ENCODE data around the gene TMPRSS12. TPM values are rescaled to one million over a fixed set of nuclear protein-coding genes. Genes with fewer than 3 reads are reported as not detected.
"Not testable (repeated sequence)": the region's sequence is repeated elsewhere in the genome, so short reads cannot be mapped to it uniquely, and the experiment has no call there.

Gene TMPRSS12
- total RNA-seq, 4 donors from 2014 or later = 1.4 TPM; not detected in 3

DNA sequence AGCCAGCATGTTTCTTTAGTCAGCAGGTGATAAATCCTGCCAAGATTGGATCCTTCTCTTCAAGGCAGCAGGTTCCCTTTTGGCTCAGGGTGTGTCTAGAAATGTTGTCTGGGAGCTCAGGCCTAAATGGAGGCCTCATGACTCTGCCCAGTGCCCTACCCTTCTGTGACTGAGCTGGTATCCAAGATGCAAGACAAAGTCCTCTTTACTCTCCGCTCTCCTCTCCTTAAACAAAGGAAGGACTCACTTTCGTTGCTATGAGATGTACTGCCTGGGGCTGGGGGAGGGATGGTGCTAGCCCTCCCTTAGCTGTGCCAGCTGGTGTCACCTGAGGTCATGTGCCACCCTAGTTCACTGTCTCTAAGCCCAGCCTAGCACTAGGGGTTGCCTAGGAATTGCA is 13.8 kb upstream of the TMPRSS12 start:
- TF ChIP-seq POLR2A (IDR thresholded peaks at IDR 0.05) (no peak), CTCF (IDR thresholded peaks at IDR 0.05) (no peak)
- H3K4me3 ChIP-seq (ENCODE audit: low read depth, poor library complexity, severe bottlenecking) = no peak overlapping the region
- no peak for DNase-seq (ENCODE audit: low spot score in 2 of 2)
- intact Hi-C loops (cut with DNase I; ENCODE audit: low total_unique reads) = loop anchor here (5.0 kb wide), 1 partner anchor 158 kb away; no protein-coding TSS in a partner anchor
- WGBS, 2 donors = 55 to 61% methylated on average over 2 of the region's 2 CpGs

DNA sequence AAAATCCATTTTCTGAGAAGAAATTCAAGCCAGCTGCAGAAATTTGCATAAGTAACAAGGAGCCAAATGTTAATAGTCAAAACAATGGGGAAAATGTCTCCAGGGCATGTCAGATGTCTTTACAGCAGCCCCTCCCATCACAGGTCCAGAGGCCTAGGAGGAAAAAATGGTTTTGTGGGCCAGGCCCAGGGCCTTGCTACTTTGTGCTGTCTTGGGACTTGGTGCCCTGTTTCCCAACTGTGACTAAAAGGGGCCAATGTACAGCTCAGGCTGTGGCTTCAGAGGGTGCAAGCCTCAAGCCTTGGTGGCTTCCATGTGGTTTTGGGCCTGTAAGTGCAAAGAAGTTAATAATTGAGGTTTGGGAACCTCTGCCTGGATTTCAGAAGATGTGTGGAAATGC is 8.9 kb upstream of the TMPRSS12 start:
- intact Hi-C loops (cut with DNase I; ENCODE audit: low total_unique reads); DNase-seq (ENCODE audit: low spot score in 2 of 2); H3K4me3 ChIP-seq (ENCODE audit: low read depth, poor library complexity, severe bottlenecking): not testable (repeated sequence)

DNA sequence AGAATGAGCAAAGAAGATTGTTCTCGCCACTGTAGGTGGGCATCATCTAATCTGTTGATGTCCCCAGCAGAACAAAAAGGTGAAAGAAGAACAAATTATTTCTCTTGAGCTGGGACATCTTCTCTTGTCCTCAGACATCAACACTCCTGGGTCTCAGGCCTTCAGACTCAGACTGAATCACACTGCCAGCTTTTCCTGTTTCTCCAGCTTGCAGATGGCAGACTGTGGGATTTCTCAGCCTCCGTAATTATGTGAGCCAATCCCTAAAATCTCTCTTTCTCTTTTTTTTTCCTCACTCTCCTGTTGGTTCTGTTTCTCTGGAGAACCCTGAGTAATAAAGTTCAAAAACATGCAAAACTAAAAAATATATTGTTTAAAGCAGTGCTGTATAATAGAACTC is 3.7 kb upstream of the TMPRSS12 start:
- H3K4me3 ChIP-seq (ENCODE audit: low read depth, poor library complexity, severe bottlenecking) = no peak overlapping the region
- no peak for DNase-seq (ENCODE audit: low spot score in 2 of 2)
- intact Hi-C loops (cut with DNase I; ENCODE audit: low total_unique reads) = no loop called here
- TF ChIP-seq POLR2A (IDR thresholded peaks at IDR 0.05) (no peak), CTCF (IDR thresholded peaks at IDR 0.05) (no peak)
- WGBS, 2 donors = 63 to 67% methylated on average over 2 of the region's 2 CpGs

- 96 to 97% methylated on average over 7 of the region's 7 CpGs for WGBS, 2 donors
- intact Hi-C loops (cut with DNase I; ENCODE audit: low total_unique reads) = no loop called here
- DNase-seq (ENCODE audit: low spot score in 2 of 2) = no peak
- H3K4me3 ChIP-seq (ENCODE audit: low read depth, poor library complexity, severe bottlenecking) = no peak overlapping the region
- TF ChIP-seq CTCF (IDR thresholded peaks at IDR 0.05) = no peak
- TF ChIP-seq POLR2A (IDR thresholded peaks at IDR 0.05) = no peak
These were observed 1.8 kb upstream of the TMPRSS12 start for GRCh38 chr12:50840809-50841487.

GRCh38 chr12:50841716-50842531 is 802 bp upstream of the TMPRSS12 start:
- intact Hi-C loops (cut with DNase I; ENCODE audit: low total_unique reads) = no loop called here
- DNase-seq (ENCODE audit: low spot score in 2 of 2) = no peak
- H3K4me3 ChIP-seq (ENCODE audit: low read depth, poor library complexity, severe bottlenecking) = no peak overlapping the region
- 52 to 57% methylated on average over 7 of the region's 7 CpGs for WGBS, 2 donors
- TF ChIP-seq POLR2A (IDR thresholded peaks at IDR 0.05) (no peak), CTCF (IDR thresholded peaks at IDR 0.05) (no peak)

- no peak overlapping the region for H3K4me3 ChIP-seq (ENCODE audit: low read depth, poor library complexity, severe bottlenecking)
- DNase-seq (ENCODE audit: low spot score in 2 of 2) = no peak
- TF ChIP-seq CTCF (IDR thresholded peaks at IDR 0.05) = no peak
- no peak for TF ChIP-seq POLR2A (IDR thresholded peaks at IDR 0.05)
- intact Hi-C loops (cut with DNase I; ENCODE audit: low total_unique reads) = no loop called here
These were observed 2.4 kb downstream of the TMPRSS12 start for GRCh38 chr12:50845021-50845647.
